ENCODE data around the gene TMEM156. TPM values are rescaled to one million over a fixed set of nuclear protein-coding genes. Genes with fewer than 3 reads are reported as not detected.
"Not testable (repeated sequence)": the region's sequence is repeated elsewhere in the genome, so short reads cannot be mapped to it uniquely, and the experiment has no call there.

Gene TMEM156
- total and polyA plus RNA-seq, 9 donors = 0.09 to 0.62 (median 0.21) TPM; not detected in 2

DNA sequence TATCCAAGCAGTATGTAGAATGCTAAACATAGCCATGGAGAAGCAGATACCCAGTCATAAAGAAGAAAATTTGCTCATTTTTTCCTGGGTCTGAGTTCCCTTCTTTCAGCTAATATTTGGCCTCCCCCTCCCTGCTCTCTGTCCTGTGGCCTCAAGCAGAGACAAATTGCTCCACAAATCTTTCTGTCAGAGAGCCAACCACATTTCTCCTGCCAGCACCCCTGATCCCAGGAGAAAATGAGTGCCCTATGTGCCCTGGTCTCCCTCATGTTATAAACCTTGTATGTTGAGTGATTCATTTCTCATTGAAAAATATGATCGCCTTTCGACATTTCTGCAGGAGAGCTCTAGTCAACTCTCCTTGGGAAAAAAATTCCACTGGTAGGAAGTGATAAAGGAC, 82.0 kb downstream of the TMEM156 start:
- no peak for DNase-seq
- no peak overlapping the region for H3K27ac ChIP-seq (ENCODE audit: low read length)
- peaks cover 14% of the 10 kb centered on the region for H3K4me1 ChIP-seq (ENCODE audit: control insufficient read depth, insufficient read depth, low read length)
- peaks cover 2% of the 10 kb centered on the region for H3K27me3 ChIP-seq (ENCODE audit: control insufficient read depth, insufficient read depth, low read length)
- no peaks in the 10 kb centered on the region for H3K9me3 ChIP-seq (replicated peaks; ENCODE audit: control insufficient read depth, low read depth, low read length)
- no peak overlapping the region for H3K4me3 ChIP-seq (ENCODE audit: low read length)
- H3K36me3 ChIP-seq (ENCODE audit: control insufficient read depth, insufficient read depth, low read length) = peaks cover 2% of the 10 kb centered on the region
- no CpG with 5 or more reads among the region's 2 CpGs for WGBS (ENCODE audit: insufficient coverage)

DNA sequence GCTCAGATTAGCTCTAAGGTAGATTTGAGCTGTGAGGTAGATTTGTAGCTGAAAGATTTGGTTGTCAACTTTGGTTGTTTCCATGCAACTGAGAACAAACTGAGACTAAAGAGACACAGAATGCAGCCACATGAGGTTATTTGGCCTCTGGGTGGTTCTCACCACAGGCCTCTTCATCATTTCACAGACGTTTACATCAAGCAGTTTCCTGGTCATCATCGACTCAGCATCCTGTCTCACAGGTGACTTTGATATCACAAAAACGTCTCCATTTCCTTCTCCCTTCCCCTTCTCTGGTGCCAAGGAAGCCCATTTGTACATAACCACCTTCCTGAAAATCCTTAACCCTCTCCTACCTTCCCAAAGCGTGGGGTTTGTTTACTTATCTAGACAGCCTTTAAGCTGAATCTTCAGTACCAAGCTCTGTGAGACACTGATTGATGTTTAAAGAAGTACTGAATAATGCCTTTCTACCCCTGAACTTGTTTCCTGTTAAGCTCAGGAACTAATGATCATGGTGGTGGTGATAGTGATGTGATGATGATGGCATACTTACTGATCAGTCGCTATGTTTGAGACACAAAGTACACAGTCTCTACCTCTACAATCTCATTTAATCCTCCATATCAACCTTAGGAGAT, 82.7 kb downstream of the TMEM156 start:
- H3K9me3 ChIP-seq (replicated peaks; ENCODE audit: control insufficient read depth, low read depth, low read length) = no peaks in the 10 kb centered on the region
- peaks cover 2% of the 10 kb centered on the region for H3K27me3 ChIP-seq (ENCODE audit: control insufficient read depth, insufficient read depth, low read length)
- no peak for DNase-seq
- H3K4me3 ChIP-seq (ENCODE audit: low read length) = no peak overlapping the region
- peaks cover 14% of the 10 kb centered on the region for H3K4me1 ChIP-seq (ENCODE audit: control insufficient read depth, insufficient read depth, low read length)
- H3K36me3 ChIP-seq (ENCODE audit: control insufficient read depth, insufficient read depth, low read length) = peaks cover 6% of the 10 kb centered on the region
- no peak overlapping the region for H3K27ac ChIP-seq (ENCODE audit: low read length)
- 13% methylated on average over 3 of the region's 5 CpGs for WGBS (ENCODE audit: insufficient coverage)

DNA sequence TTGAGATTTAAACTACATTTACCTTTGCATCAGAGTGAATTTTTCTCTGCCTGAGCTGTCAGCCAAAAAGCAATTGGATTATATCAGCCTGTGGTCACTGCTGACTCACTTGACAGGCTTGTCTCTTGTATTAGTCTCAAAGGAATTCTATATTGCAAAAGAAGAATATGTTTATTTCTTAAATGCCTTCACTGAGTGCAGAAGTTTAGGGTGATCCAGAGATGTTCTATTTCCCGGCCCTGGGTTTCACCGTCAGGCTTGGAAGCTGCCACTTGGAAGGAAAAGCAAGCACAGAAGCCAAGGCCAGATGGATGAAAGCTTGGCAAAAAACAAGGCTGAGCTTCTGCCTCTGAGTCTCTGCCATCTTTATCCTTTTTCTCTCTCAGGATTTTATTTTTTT, 83.7 kb downstream of the TMEM156 start:
- H3K27me3 ChIP-seq (ENCODE audit: control insufficient read depth, insufficient read depth, low read length) = peaks cover 2% of the 10 kb centered on the region
- no peaks in the 10 kb centered on the region for H3K9me3 ChIP-seq (replicated peaks; ENCODE audit: control insufficient read depth, low read depth, low read length)
- H3K27ac ChIP-seq (ENCODE audit: low read length) = no peak overlapping the region
- H3K4me1 ChIP-seq (ENCODE audit: control insufficient read depth, insufficient read depth, low read length) = peaks cover 16% of the 10 kb centered on the region
- WGBS (ENCODE audit: insufficient coverage) = 9% methylated on average over 2 of the region's 2 CpGs
- H3K4me3 ChIP-seq (ENCODE audit: low read length) = no peak overlapping the region
- peak; percentile 85 for DNase-seq
- H3K36me3 ChIP-seq (ENCODE audit: control insufficient read depth, insufficient read depth, low read length) = peaks cover 9% of the 10 kb centered on the region

DNA sequence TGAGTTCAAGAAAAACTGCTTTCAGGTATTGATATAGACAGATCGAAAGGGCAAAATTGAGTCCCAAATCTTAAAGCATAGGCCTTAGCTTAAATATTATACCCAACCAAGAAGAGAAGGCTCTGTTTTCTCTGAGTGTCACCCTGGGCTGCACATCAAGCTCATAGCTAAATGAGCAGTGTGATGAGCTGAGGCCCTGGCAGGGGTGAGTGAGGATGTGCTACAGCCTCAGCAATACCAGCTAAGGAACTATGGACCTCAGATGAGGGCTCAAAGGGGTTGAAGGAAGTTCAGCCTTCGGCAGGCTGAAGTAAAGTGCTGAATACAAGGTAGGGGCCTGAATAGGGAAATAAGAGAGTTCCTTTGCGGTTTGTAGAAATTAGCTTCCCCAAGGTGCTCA, 85.3 kb downstream of the TMEM156 start:
- H3K27ac ChIP-seq (ENCODE audit: low read length) = no peak overlapping the region
- no peak overlapping the region for H3K4me3 ChIP-seq (ENCODE audit: low read length)
- H3K4me1 ChIP-seq (ENCODE audit: control insufficient read depth, insufficient read depth, low read length) = peaks cover 22% of the 10 kb centered on the region
- no peaks in the 10 kb centered on the region for H3K9me3 ChIP-seq (replicated peaks; ENCODE audit: control insufficient read depth, low read depth, low read length)
- DNase-seq = no peak
- 78% methylated on average over 2 of the region's 3 CpGs for WGBS (ENCODE audit: insufficient coverage)
- peaks cover 16% of the 10 kb centered on the region for H3K36me3 ChIP-seq (ENCODE audit: control insufficient read depth, insufficient read depth, low read length)
- H3K27me3 ChIP-seq (ENCODE audit: control insufficient read depth, insufficient read depth, low read length) = no peaks in the 10 kb centered on the region

DNA sequence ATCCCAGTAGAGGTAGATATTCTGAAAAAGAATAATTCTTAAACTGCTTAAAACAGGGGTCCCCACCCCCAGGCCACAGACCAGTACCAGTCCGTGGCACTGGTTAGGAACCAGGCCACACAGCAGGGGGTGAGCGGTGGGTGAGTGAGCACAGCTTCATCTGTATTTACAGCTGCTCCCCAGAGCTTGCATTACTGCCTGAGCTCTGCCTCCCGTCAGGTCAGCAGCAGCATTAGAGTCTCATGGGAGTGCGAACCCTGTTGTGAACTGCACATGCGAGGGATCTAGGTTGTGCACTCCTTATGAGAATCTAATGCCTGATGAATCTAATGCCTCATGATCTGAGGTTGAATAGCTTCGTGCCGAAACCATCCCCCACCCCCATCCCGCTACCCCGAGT, 87.8 kb downstream of the TMEM156 start:
- Histone ChIP-seq H3K27ac (ENCODE audit: low read length) (no peak overlapping the region), H3K27me3 (ENCODE audit: control insufficient read depth, insufficient read depth, low read length) (no peaks in the 10 kb centered on the region), H3K4me3 (ENCODE audit: low read length) (no peak overlapping the region), H3K9me3 (replicated peaks; ENCODE audit: control insufficient read depth, low read depth, low read length) (no peaks in the 10 kb centered on the region), H3K4me1 (ENCODE audit: control insufficient read depth, insufficient read depth, low read length) (peaks cover 26% of the 10 kb centered on the region), H3K36me3 (ENCODE audit: control insufficient read depth, insufficient read depth, low read length) (peaks cover 28% of the 10 kb centered on the region)
- no peak for DNase-seq
- WGBS (ENCODE audit: insufficient coverage) = 100% methylated on average over 2 of the region's 9 CpGs

DNA sequence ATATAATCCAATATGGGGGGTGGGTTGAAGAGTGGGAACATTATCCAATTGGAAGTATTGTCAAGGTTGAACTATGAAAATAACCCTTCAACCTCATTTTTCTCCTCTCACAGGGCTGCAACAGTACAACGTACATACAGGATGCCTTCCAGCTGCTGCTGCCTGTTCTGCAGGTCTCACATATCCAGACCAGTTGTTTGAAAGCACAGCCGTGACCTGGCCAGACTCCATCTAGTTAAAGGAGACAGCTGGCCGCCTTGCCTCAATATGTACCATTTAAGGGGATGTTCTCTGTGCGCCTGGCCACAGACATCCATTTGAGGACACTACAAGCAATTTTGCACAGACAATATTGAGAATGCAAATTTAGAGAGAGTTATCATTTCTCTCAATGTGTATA, 88.9 kb downstream of the TMEM156 start:
- peaks cover 19% of the 10 kb centered on the region for H3K4me1 ChIP-seq (ENCODE audit: control insufficient read depth, insufficient read depth, low read length)
- H3K4me3 ChIP-seq (ENCODE audit: low read length) = no peak overlapping the region
- H3K27ac ChIP-seq (ENCODE audit: low read length) = peak overlapping the region; percentile 83
- peak; percentile 94 for DNase-seq
- H3K27me3 ChIP-seq (ENCODE audit: control insufficient read depth, insufficient read depth, low read length) = no peaks in the 10 kb centered on the region
- no peaks in the 10 kb centered on the region for H3K9me3 ChIP-seq (replicated peaks; ENCODE audit: control insufficient read depth, low read depth, low read length)
- 27% methylated on average over 1 of the region's 4 CpGs for WGBS (ENCODE audit: insufficient coverage)
- peaks cover 36% of the 10 kb centered on the region for H3K36me3 ChIP-seq (ENCODE audit: control insufficient read depth, insufficient read depth, low read length)

DNA sequence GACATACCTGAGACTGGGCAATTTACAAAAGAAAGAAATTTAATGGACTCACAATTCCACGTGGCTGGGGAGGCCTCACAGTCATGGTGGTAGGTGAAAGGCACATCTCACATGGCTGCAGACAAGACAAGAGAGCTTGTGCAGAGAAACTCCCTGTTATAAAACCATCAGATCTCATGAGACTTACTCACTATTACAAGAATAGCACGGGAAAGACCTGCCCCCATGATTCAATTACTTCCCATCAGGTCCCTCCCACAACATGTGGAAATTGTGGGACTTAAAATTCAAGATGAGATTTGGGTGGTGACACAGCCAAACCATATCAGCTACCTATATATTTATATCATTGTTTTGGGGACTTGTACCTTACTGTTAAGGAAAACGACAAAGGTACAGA, 90.3 kb downstream of the TMEM156 start:
- peak overlapping the region; percentile 83 for H3K27ac ChIP-seq (ENCODE audit: low read length)
- H3K27me3 ChIP-seq (ENCODE audit: control insufficient read depth, insufficient read depth, low read length); H3K4me3 ChIP-seq (ENCODE audit: low read length); H3K9me3 ChIP-seq (replicated peaks; ENCODE audit: control insufficient read depth, low read depth, low read length); DNase-seq: not testable (repeated sequence)
- H3K36me3 ChIP-seq (ENCODE audit: control insufficient read depth, insufficient read depth, low read length) = peaks cover 48% of the 10 kb centered on the region
- no CpG with 5 or more reads among the region's 3 CpGs for WGBS (ENCODE audit: insufficient coverage)
- H3K4me1 ChIP-seq (ENCODE audit: control insufficient read depth, insufficient read depth, low read length) = peaks cover 15% of the 10 kb centered on the region

DNA sequence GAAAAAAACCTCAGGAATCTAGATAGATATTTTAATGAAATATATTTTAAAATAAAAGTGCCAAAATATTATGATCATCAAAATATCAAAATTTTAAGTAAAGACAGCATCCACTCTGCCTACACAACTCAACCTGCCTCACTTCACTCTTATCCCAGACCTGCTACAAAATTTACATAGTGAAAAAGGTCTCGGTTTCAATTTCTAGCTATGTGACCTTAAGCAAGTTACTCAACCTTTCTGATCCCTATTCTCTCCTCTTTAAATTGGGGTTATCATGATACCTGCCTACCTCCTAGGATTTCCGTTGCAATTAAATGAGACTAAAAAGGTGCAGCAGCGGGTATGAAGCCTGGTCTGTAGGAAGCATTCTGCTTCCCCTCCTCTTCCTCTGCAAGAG, 91.7 kb downstream of the TMEM156 start:
- H3K9me3 ChIP-seq (replicated peaks; ENCODE audit: control insufficient read depth, low read depth, low read length) = no peaks in the 10 kb centered on the region
- no peaks in the 10 kb centered on the region for H3K27me3 ChIP-seq (ENCODE audit: control insufficient read depth, insufficient read depth, low read length)
- H3K4me3 ChIP-seq (ENCODE audit: low read length) = no peak overlapping the region
- DNase-seq = no peak
- 91% methylated on average over 3 of the region's 3 CpGs for WGBS (ENCODE audit: insufficient coverage)
- H3K4me1 ChIP-seq (ENCODE audit: control insufficient read depth, insufficient read depth, low read length) = peaks cover 14% of the 10 kb centered on the region
- H3K27ac ChIP-seq (ENCODE audit: low read length) = no peak overlapping the region
- peaks cover 58% of the 10 kb centered on the region for H3K36me3 ChIP-seq (ENCODE audit: control insufficient read depth, insufficient read depth, low read length)

DNA sequence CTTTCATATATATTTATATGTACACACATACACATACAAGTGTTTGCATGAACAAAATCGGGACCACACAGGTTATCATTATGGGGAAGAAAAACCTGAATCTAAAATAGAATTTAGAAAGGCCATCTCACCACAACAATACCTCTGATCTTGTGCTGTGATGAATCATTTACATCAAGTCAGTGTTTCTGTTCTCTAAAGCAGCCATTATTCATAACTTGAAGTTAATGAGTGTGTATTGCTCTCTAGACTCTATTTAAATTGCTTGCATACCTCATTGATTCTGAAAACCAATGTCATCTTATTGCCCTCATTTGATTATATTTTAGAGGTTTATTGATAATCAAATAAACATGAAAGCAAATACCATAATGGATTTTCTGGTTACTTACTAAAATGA, 93.0 kb downstream of the TMEM156 start:
- no CpG with 5 or more reads among the region's 1 CpG for WGBS (ENCODE audit: insufficient coverage)
- Histone ChIP-seq H3K4me1 (ENCODE audit: control insufficient read depth, insufficient read depth, low read length) (peaks cover 11% of the 10 kb centered on the region), H3K27ac (ENCODE audit: low read length) (no peak overlapping the region), H3K36me3 (ENCODE audit: control insufficient read depth, insufficient read depth, low read length) (peaks cover 54% of the 10 kb centered on the region), H3K4me3 (ENCODE audit: low read length) (no peak overlapping the region), H3K27me3 (ENCODE audit: control insufficient read depth, insufficient read depth, low read length) (no peaks in the 10 kb centered on the region), H3K9me3 (replicated peaks; ENCODE audit: control insufficient read depth, low read depth, low read length) (no peaks in the 10 kb centered on the region)
- no peak for DNase-seq

DNA sequence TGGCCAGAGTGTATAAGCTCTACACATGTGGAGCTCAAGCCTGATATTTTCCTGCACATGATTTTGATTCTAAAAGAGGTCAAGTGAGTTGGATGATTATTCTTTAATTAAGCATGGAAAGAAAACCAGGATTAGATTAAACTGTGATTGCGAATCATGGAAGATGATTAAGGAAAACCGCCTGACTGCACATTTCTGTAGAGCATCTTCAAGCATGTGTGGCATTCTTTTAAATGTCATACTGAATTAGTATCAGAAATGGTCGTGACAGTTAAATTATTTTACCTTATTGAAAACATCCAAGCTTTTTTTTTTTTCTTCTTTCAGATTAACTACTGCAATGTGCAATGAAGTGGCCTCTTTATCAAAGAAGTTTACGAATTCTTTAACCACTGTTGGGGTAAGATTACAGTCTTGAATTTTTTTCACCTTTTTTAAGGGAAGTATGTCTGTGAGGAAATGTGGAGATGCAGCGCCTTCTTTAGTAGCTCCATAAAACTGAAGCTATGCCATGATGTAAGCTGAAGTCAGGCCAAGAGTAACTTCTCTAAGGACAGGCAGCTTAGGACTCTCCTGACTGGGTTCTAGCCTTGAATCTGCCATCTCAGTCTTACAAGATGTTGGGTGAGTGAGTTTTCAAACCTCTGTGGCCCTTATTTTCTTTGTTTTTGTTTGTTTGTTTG, 96.7 kb downstream of the TMEM156 start:
- no CpG with 5 or more reads among the region's 5 CpGs for WGBS (ENCODE audit: insufficient coverage)
- H3K36me3 ChIP-seq (ENCODE audit: control insufficient read depth, insufficient read depth, low read length) = peaks cover 61% of the 10 kb centered on the region
- H3K27ac ChIP-seq (ENCODE audit: low read length) = no peak overlapping the region

More for the DNA sequence above, 96.7 kb downstream of the TMEM156 start:
- no peaks in the 10 kb centered on the region for H3K27me3 ChIP-seq (ENCODE audit: control insufficient read depth, insufficient read depth, low read length)
- DNase-seq = no peak
- no peaks in the 10 kb centered on the region for H3K4me1 ChIP-seq (ENCODE audit: control insufficient read depth, insufficient read depth, low read length)
- no peaks in the 10 kb centered on the region for H3K9me3 ChIP-seq (replicated peaks; ENCODE audit: control insufficient read depth, low read depth, low read length)
- H3K4me3 ChIP-seq (ENCODE audit: low read length) = no peak overlapping the region
